COR-L47 (cell line): ENCODE measurements around the gene IL1A.

Experiments
- DNase-seq: peaks from one replicate; lab custom pipeline; 2025; lab: John Stamatoyannopoulos, UW

IL1A gene

GRCh38 chr2:112818094-112818902 lies 34.0 kb upstream of the IL1A start:
- DNase-seq, result no peak

- DNase-seq, result no peak
Observed at GRCh38 chr2:112817082-112817689, 32.9 kb upstream of the IL1A start.

GRCh38 chr2:112814278-112814677 lies 30.0 kb upstream of the IL1A start:
- DNase-seq, result no peak

- no peak for DNase-seq
Observed at GRCh38 chr2:112813280-112813966, 29.1 kb upstream of the IL1A start.

GRCh38 chr2:112812318-112813267 lies 28.3 kb upstream of the IL1A start:
- no peak for DNase-seq

GRCh38 chr2:112811841-112812306 lies 27.6 kb upstream of the IL1A start:
- no peak for DNase-seq

GRCh38 chr2:112811276-112811831 lies 27.1 kb upstream of the IL1A start:
- no peak for DNase-seq

GRCh38 chr2:112809112-112809511 lies 24.8 kb upstream of the IL1A start:
- DNase-seq, result no peak

- no peak for DNase-seq
Observed at GRCh38 chr2:112807233-112807807, 23.0 kb upstream of the IL1A start.

- no peak for DNase-seq
Observed at GRCh38 chr2:112805542-112805941, 21.2 kb upstream of the IL1A start.

- DNase-seq, result no peak
Observed at GRCh38 chr2:112803691-112804521, 19.6 kb upstream of the IL1A start.

GRCh38 chr2:112800881-112801583 lies 16.7 kb upstream of the IL1A start:
- no peak for DNase-seq

- no peak for DNase-seq
Observed at GRCh38 chr2:112798979-112799975, 15.0 kb upstream of the IL1A start.

GRCh38 chr2:112796486-112796885 lies 12.2 kb upstream of the IL1A start:
- no peak for DNase-seq

GRCh38 chr2:112795774-112796173 lies 11.5 kb upstream of the IL1A start:
- no peak for DNase-seq

GRCh38 chr2:112794841-112795240 lies 10.5 kb upstream of the IL1A start:
- DNase-seq, result no peak

GRCh38 chr2:112794131-112794733 lies 9.9 kb upstream of the IL1A start:
- DNase-seq, result no peak

- DNase-seq, result no peak
Observed at GRCh38 chr2:112793449-112793978, 9.2 kb upstream of the IL1A start.
